SJSA1 (cell line): ENCODE results near the gene CFAP65. TPM values are rescaled to one million over a fixed set of nuclear protein-coding genes. Genes with fewer than 3 reads are reported as not detected.

Source experiments
- DNase-seq, 2 experiments: peaks; one replicate each; pipeline ENCODE4 v3.0.0-alpha.2; 2015 to 2020; ENCODE audit warnings: low spot score in 2 of 2, low read depth in 1 of 2
- H3K27ac ChIP-seq: fragments of 250-450 bp; sonication (Bioruptor Pico); 2 replicates; pipeline ENCODE4 v1.5.1; 2020; ENCODE audit warnings: mild to moderate bottlenecking, moderate library complexity
- H3K27me3 ChIP-seq: fragments of 250-450 bp; sonication (Bioruptor Pico); replicated peaks from 2 replicates; pipeline ENCODE4 v1.5.1; 2020; ENCODE audit warnings: mild to moderate bottlenecking, moderate library complexity
- H3K36me3 ChIP-seq: fragments of 250-450 bp; sonication (Bioruptor Pico); 2 replicates; pipeline ENCODE4 v1.5.1; 2020; ENCODE audit warnings: mild to moderate bottlenecking
- H3K4me1 ChIP-seq: fragments of 250-450 bp; sonication (Bioruptor Pico); replicated peaks from 2 replicates; pipeline ENCODE4 v1.6.1; 2021; ENCODE audit warnings: mild to moderate bottlenecking
- H3K4me3 ChIP-seq: fragments of 250-450 bp; sonication (Bioruptor Pico); 2 replicates; pipeline ENCODE4 v1.5.1; 2020; ENCODE audit warnings: mild to moderate bottlenecking
- H3K9me3 ChIP-seq: fragments of 250-450 bp; sonication (Bioruptor Pico); replicated peaks from 2 replicates; pipeline ENCODE4 v1.5.1; 2020; ENCODE audit warnings: mild to moderate bottlenecking
- total RNA-seq: library from RNA; depleted of rRNA; stranded (reverse); fragments of >200 nt; shearing (Covaris generic); gene quantifications from 2 replicates; pipeline ENCODE4 v1.2.3, GENCODE V29; 2014; rRNA removed

The CFAP65 gene, protein sequence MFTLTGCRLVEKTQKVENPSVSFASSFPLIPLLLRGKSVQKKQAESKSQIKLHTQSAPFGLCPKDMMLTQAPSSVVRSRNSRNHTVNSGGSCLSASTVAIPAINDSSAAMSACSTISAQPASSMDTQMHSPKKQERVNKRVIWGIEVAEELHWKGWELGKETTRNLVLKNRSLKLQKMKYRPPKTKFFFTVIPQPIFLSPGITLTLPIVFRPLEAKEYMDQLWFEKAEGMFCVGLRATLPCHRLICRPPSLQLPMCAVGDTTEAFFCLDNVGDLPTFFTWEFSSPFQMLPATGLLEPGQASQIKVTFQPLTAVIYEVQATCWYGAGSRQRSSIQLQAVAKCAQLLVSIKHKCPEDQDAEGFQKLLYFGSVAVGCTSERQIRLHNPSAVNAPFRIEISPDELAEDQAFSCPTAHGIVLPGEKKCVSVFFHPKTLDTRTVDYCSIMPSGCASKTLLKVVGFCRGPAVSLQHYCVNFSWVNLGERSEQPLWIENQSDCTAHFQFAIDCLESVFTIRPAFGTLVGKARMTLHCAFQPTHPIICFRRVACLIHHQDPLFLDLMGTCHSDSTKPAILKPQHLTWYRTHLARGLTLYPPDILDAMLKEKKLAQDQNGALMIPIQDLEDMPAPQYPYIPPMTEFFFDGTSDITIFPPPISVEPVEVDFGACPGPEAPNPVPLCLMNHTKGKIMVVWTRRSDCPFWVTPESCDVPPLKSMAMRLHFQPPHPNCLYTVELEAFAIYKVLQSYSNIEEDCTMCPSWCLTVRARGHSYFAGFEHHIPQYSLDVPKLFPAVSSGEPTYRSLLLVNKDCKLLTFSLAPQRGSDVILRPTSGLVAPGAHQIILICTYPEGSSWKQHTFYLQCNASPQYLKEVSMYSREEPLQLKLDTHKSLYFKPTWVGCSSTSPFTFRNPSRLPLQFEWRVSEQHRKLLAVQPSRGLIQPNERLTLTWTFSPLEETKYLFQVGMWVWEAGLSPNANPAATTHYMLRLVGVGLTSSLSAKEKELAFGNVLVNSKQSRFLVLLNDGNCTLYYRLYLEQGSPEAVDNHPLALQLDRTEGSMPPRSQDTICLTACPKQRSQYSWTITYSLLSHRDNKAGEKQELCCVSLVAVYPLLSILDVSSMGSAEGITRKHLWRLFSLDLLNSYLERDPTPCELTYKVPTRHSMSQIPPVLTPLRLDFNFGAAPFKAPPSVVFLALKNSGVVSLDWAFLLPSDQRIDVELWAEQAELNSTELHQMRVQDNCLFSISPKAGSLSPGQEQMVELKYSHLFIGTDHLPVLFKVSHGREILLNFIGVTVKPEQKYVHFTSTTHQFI (N-terminal part only)
- total RNA-seq: not detected in 2 replicates

DNA sequence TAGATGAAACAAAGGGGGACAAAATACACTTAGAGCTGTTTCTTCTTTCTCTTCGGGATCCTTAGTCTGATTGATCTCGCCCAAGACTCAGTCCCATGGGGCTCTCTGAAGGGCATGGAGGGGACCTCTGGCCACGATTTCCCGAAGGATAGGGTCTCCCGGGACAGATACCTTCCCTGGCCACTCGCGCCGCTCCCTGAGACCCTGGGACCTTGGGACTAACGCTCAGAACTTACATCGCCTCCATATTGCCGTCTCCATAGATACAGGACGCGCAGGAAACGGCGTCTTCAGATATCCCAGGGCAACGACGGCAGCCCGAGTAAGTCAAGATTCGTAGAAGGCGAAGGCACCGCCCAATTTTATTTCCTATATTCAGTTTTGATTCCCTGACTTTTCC lies at the start of gene CFAP65:
Gene CFAP65 (minus strand): TSS at position 265 of the 400 bp plus-strand sequence. CDS start 2,468 bp downstream, outside the sequence.
- no peaks in the 10 kb centered on the region for H3K9me3 ChIP-seq
- peaks cover 48% of the 10 kb centered on the region for H3K27me3 ChIP-seq
- no peaks in the 10 kb centered on the region for H3K4me1 ChIP-seq
- H3K36me3 ChIP-seq: no peaks in the 10 kb centered on the region
- no peak within 1 kb of the TSS for H3K4me3 ChIP-seq
- no peak within 1 kb of the TSS for H3K27ac ChIP-seq
- no peak for DNase-seq

DNA sequence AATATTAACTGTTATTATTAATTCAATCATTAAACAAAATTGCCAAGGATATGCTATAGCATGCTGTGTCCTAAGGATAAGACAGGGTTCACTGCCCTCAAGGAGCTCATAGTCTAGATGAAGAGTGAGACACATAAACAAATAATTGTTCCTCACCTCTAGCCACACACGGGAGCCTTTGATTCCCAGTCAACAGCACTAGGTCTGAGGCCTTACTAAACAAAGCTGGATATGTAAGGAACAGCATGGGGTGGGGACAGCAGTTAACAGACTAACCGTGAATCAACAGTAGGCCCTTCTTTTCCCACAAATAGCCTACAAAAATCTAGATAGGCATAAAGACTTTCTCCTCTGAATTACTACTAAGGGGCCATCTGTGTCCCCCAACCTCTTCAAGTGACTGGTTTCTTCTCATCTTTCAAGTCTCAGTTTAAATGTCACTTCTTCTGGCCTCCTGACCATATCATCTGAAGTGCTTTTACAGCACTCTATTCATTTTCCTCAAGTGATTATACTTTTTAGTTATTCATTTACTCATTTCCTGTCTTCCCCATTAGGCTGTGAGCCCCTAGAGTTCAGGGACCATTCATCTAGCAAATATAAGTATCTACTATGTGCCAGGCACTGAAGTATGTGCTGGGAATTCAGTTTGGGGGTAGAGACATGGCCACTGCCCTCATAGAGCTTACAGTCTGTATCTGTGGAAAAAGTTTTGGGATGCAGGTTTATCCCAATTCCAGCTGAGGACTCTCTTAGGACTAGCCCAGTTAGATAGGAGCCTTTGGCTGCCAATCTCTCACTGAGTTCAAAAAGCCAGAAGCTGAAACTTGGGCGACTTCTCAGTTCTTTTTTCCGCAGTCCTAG lies 49.4 kb upstream of the CFAP65 start:
- Histone ChIP-seq H3K4me3 (no peak overlapping the region), H3K4me1 (no peaks in the 10 kb centered on the region), H3K27ac (no peak overlapping the region), H3K36me3 (no peaks in the 10 kb centered on the region), H3K27me3 (no peaks in the 10 kb centered on the region), H3K9me3 (no peaks in the 10 kb centered on the region)
- DNase-seq: no peak

DNA sequence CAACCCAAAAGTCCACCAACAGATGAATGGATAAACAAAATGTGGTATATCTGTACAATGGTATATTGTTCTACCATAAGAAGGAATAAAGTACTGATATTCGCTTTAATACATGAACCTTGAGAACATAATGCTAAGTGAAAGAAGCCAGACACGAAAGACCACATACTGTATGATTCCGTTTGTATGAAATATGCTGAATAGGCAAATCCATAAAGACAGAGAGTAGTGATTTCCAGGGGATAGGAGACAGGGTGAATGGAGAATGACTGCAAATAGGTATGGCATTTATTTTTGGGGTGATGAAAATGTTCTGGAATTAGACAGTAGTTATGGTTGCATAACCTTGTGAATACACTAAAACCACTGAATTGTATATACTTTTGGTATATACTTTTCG lies 48.0 kb upstream of the CFAP65 start:
- Histone ChIP-seq H3K36me3 (no peaks in the 10 kb centered on the region), H3K4me3 (no peak overlapping the region), H3K27ac (no peak overlapping the region), H3K4me1 (no peaks in the 10 kb centered on the region), H3K27me3 (no peaks in the 10 kb centered on the region), H3K9me3 (no peaks in the 10 kb centered on the region)
- no peak for DNase-seq

DNA sequence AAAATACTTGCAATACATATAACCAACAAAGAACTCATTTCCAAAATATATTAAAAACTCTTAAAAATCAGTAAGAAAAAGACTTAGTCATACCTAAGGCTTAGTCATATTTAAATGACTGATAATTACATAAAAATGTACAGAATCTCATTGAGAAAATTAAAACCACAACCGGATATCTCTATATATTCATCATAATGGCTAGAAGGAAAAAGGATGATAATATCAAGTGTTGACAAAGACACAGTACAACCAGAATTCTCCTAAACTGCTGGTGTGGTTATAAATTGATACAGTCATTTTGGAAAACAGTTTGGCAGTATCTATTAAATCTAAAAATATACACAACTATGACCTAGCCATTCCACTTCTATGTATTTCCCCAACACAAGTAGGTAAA lies 46.5 kb upstream of the CFAP65 start:
- Histone ChIP-seq H3K9me3 (no peaks in the 10 kb centered on the region), H3K4me1 (no peaks in the 10 kb centered on the region), H3K27me3 (no peaks in the 10 kb centered on the region), H3K4me3 (no peak overlapping the region), H3K36me3 (no peaks in the 10 kb centered on the region), H3K27ac (no peak overlapping the region)
- no peak for DNase-seq

DNA sequence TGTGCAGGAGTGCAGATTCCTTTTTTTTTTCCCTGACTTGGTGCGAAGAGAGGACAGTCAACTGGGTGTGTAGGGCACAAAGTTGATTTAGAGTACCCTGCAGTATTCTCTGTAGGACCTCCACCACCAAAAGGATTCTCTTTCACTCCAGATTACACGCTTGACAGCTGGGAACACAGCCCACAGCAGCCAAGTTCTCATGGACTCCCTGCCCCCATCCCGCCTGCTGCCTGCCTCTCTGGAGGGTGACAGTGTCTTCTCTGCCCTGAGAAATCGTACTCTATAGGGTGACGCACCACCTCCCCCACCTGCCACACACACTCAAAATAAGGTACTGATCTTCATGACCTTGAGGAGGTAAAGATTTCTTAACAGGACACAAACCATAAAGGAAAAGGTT lies 46.0 kb upstream of the CFAP65 start:
- Histone ChIP-seq H3K4me1 (no peaks in the 10 kb centered on the region), H3K9me3 (no peaks in the 10 kb centered on the region), H3K27ac (no peak overlapping the region), H3K4me3 (no peak overlapping the region), H3K36me3 (no peaks in the 10 kb centered on the region), H3K27me3 (no peaks in the 10 kb centered on the region)
- no peak for DNase-seq

DNA sequence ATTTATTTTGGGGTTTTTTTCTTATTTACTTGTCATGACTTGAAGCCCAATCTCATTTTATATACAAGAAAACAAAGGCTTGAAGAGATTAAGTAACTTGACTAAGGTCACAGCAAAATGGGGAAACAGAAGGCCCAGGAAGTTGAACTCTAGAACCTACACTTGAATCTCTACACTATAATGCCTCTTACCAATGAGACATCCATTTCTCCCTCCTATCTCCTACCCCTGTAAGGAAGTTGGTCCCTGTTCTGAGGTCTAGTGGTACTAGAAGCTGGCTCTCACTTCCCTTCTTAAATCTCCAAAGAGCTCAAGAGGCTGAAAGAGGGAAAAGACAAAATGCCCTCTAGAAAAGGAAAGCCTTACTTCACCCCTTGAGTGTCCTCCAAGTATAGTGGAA lies 44.9 kb upstream of the CFAP65 start:
- H3K4me3 ChIP-seq: no peak overlapping the region
- no peaks in the 10 kb centered on the region for H3K27me3 ChIP-seq
- no peaks in the 10 kb centered on the region for H3K9me3 ChIP-seq
- DNase-seq: no peak
- no peak overlapping the region for H3K27ac ChIP-seq
- H3K36me3 ChIP-seq: no peaks in the 10 kb centered on the region
- no peaks in the 10 kb centered on the region for H3K4me1 ChIP-seq

DNA sequence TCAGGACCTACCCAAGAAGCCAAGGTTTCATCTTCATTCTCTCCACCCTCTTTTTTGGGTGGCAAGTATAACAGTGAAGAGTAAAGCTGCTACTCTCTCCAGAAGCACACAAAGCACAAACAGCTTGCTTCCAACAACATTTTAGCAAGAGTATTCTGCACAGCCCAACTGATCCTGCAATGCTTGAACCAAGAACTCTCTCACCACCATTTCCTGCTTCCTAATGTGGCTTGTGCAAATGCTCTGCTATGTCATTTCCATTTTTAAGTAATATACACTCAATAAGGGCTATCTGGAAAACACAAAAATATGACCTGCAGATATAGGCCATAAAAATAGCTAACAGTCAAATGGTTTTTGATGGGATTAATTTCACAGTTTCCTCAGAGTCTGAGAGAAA lies 43.5 kb upstream of the CFAP65 start:
- Histone ChIP-seq H3K4me3 (no peak overlapping the region), H3K4me1 (no peaks in the 10 kb centered on the region), H3K9me3 (no peaks in the 10 kb centered on the region), H3K27me3 (no peaks in the 10 kb centered on the region), H3K27ac (no peak overlapping the region), H3K36me3 (no peaks in the 10 kb centered on the region)
- DNase-seq: no peak

DNA sequence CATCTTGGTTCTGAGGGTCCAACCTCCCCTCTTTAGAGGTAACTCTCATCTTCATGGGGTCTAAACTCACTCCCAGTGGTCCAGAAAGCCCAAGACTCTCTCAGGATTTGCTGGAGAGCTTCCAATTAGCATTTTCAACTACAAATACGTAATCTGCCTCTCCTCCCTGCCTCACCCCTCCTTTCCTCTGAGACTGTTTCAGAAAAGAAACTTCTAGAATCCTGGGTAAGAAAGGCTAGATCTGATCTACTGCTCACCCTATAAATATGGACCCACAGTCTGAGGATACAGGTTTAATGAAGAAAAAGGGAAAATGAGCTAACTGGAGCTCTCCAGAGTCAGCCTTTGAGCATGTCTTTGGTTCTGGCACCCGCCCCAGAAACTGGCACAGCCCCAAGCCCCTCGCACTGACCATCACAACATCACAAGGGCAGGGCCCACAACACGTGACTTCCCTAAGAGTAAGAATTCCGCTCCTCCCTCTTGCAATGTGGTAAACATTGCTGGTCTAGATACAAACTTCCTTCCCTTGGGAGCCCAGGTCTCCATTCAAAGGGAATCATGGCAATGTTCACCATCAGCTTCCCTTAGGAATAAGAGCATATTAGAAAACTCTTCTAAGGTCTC lies 41.1 kb upstream of the CFAP65 start:
- Histone ChIP-seq H3K27ac (no peak overlapping the region), H3K4me3 (no peak overlapping the region), H3K9me3 (no peaks in the 10 kb centered on the region), H3K27me3 (no peaks in the 10 kb centered on the region), H3K4me1 (no peaks in the 10 kb centered on the region), H3K36me3 (no peaks in the 10 kb centered on the region)
- no peak for DNase-seq

DNA sequence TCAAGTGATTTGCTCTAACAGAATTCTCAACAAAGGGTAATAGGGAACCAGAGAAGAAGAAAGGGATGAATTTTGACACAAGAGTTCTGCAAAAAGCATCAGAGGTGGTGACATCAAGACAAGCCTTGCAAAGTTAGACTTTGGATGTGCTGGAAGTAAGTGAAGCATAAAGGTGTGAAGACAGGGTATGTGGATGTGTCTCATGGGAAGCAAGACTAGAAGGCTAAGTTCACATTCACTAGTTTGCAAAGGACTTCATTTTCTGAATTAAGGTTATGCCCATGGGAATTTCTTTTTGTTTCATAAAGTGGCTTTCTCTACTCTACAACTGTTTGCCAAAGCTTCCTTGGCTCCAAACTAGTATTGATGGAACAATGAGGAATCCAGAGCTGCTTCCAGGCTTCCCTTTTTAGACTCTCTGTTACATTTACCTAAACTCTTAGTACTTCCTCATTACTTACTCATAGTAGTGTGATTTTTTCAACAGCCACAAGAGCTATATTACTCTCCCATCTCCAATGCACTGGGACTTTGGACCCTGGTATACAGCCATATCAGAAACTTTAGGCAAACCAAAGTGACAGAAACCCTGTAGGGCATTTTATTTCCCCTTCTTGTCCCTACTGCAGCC lies 40.5 kb upstream of the CFAP65 start:
- no peaks in the 10 kb centered on the region for H3K36me3 ChIP-seq
- H3K9me3 ChIP-seq: no peaks in the 10 kb centered on the region
- no peak for DNase-seq

DNA sequence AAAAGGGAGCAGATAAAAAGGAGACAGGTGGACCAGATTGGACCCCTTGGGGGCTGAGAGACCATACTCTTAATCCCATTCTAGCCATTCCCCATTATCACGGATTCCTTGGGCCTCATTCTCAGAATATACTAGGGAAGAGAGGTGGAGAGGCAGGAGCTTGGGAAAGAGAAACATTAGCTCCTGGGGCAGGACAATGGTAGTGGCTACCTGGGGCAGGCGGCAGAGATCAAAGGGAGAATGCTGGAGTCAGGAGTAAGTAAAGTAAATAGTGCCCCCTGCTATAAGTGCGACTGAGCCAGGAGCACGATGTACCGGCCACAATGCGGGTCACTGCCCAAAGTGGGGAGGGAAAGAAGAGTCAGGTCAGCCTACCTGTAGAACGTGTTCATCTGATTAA lies 39.8 kb upstream of the CFAP65 start:
- no peak overlapping the region for H3K27ac ChIP-seq

More for the DNA sequence above, 40.5 kb upstream of the CFAP65 start:
- Histone ChIP-seq H3K27me3 (no peaks in the 10 kb centered on the region), H3K27ac (no peak overlapping the region), H3K4me1 (no peaks in the 10 kb centered on the region), H3K4me3 (no peak overlapping the region)

DNA sequence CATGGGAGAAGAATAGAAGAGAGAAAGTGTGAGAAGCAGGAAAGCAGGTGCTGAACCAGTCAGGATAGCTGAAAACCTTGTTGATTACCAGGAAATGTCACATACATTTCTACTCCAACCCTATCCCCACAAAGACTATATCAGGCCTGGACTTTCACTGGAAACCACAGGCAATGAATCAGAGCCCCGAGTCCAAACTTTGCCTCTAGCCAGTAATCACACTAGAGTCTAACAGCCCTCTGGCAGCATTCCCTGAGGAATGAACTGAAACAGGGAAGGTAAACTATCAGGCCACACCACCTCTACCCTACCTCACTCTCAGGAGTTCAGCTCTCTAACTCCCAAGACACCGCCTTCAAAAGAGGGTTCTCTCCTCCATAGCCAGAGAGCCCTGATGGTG lies 38.1 kb upstream of the CFAP65 start:
- H3K27ac ChIP-seq: no peak overlapping the region
- H3K27me3 ChIP-seq: no peaks in the 10 kb centered on the region
- 0 out of 2 replicates have a peak, but pooled peaks cover 3% of the 10 kb centered on the region for H3K36me3 ChIP-seq
- no peak overlapping the region for H3K4me3 ChIP-seq
- DNase-seq: no peak
- no peaks in the 10 kb centered on the region for H3K4me1 ChIP-seq
- H3K9me3 ChIP-seq: no peaks in the 10 kb centered on the region

More for the DNA sequence above, 39.8 kb upstream of the CFAP65 start:
- Histone ChIP-seq H3K4me1 (no peaks in the 10 kb centered on the region), H3K27me3 (no peaks in the 10 kb centered on the region), H3K4me3 (no peak overlapping the region), H3K36me3 (no peaks in the 10 kb centered on the region), H3K9me3 (no peaks in the 10 kb centered on the region)
- no peak for DNase-seq

DNA sequence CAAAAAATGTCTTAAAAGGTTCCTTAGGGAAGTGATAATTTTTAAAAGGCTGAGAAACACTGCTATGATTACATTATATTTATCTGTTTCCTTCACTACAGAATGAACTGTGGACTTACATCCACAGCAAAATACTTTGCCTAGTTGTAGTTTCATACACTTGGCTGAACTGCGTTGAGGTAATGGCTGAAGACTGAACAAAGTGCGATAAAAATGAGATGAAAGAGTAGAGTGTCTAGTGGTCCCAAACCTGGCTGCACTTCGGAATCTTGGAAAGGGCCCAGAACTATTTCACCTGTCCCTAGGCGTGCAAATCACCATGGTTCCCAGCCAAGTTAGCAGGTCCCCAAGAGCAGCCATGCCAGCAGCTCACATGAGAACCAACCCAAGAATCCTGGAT lies 37.6 kb upstream of the CFAP65 start:
- Histone ChIP-seq H3K4me1 (no peaks in the 10 kb centered on the region), H3K9me3 (no peaks in the 10 kb centered on the region), H3K27ac (no peak overlapping the region), H3K36me3 (0 out of 2 replicates have a peak, but pooled peaks cover 3% of the 10 kb centered on the region), H3K4me3 (no peak overlapping the region), H3K27me3 (no peaks in the 10 kb centered on the region)
- DNase-seq: no peak
